GM20431 (cell line): ENCODE results near the gene OR2B3.
"Not testable (repeated sequence)": the region's sequence is repeated elsewhere in the genome, so short reads cannot be mapped to it uniquely, and the experiment has no call there.

Source experiments
- in situ Hi-C: fragments of 300-500 bp; cut with MseI, MboI; formaldehyde crosslinking; loops from one replicate; pipeline ENCODE4 v1.15.0; 2020; ENCODE audit warnings: low sequenced_read_pairs; ENCODE audit not compliant: unreplicated experiment

The OR2B3 gene, protein sequence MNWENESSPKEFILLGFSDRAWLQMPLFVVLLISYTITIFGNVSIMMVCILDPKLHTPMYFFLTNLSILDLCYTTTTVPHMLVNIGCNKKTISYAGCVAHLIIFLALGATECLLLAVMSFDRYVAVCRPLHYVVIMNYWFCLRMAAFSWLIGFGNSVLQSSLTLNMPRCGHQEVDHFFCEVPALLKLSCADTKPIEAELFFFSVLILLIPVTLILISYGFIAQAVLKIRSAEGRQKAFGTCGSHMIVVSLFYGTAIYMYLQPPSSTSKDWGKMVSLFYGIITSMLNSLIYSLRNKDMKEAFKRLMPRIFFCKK

DNA sequence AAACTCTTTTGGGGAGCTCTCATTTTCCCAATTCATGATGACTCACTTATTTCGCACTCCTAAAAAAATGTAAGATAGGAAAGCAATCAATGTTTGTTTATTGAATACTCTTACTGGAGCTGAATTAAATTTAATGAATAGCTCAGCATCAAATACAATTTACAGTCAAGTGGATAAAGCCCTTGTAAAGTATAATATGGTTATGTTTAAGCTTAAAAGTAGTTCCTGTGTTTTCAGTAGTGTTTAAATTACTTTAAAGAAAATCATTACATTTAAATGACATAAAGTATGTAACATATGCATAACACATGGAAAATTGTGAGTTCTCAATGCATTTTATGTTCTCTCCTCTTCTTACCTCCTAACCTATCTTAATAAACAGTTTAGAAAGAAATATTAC, at the start of gene OR2B3:
OR2B3 (minus strand) TSS at position 101 of the 400 bp plus-strand sequence; CDS start at position 36, 65 bp downstream.
- in situ Hi-C loops, result no loop called here

DNA sequence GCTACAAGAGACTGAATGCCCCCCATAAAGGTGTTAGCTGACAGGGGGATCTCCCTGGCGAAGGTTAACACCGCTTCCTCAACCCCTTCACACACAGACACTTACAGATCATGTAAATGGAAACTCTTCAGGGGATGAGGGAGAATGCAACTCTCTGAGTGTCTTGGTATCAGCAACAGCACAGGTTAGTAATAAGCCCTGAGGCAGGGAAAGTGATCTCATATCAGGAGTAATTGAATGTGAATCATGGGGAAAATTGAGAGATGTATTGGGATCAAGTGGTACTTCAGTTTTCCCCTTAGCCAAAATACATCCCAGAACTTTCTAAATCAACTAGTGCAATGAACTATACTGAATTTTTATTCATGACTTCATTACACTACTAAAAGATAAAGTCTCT, 44.6 kb upstream of the OR2B3 start:
- in situ Hi-C loops, result no loop called here

DNA sequence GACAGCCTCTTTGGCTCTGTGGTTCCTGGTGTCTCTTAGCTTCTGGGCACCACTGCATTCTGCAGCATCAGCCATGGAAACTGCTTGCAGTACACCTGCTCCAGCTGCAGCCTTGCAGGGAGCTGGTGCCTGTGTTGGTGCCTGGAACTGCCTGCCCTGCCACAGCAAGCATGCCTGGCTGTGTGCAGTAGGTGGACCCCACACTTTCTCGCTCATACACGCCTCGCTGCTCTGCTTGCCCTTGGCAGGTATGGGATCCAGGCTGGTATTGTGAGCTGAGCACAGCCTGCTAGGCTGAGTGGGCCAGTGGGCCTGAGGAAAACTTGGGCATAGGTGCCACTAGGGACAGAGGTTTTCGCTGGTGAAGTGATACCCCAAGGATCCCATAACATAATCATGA, 43.5 kb upstream of the OR2B3 start:
- in situ Hi-C loops, result no loop called here

DNA sequence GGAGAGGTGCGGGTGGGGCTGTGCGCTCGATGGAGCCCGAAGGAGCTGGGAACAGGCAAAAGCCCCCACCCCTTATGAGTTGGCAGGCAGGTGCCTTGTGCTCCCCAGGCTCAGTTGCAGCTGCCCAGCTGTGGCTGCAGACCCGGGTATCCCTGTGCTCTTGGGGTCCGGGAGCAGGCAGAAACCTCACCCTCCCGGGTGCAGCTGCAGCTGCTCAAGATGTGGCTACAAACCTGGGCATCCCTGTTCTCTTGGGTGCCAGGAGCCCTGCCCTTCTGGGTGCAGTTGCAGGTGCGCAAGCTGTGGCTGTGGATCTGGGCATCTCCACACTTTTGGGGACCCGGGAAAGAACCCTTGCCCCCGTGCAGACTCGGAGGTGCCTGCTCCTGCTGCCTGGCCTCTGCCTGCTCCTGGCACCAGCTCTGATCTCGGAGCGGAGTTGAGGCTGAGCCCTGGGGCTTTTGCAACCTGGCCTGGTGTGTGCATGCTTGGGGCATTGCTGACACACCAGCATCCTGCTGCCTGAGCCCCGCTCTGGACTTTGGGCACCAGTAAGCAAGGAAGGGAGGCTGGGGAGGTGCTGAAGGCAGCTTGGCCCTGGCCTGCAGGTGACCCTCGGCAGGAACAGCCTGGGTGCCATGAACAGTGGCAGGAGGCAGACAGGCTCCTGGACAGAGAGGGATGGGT, 42.4 kb upstream of the OR2B3 start:
- in situ Hi-C loops, result no loop called here

DNA sequence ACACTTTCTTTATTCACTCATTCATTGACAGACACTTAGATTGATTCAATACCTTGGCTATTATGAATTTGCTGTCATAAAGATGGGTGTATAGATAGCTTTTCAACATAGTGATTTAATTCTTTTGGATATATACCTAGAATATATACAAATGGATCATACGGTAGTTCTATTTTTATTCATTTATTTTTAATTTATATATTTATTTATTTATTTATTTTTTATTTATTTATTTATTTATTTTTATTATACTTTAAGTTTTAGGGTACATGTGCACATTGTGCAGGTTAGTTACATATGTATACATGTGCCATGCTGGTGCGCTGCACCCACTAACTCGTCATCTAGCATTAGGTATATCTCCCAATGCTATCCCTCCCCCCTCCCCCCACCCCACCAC, 27.9 kb upstream of the OR2B3 start:
- in situ Hi-C loops, result not testable (repeated sequence)

DNA sequence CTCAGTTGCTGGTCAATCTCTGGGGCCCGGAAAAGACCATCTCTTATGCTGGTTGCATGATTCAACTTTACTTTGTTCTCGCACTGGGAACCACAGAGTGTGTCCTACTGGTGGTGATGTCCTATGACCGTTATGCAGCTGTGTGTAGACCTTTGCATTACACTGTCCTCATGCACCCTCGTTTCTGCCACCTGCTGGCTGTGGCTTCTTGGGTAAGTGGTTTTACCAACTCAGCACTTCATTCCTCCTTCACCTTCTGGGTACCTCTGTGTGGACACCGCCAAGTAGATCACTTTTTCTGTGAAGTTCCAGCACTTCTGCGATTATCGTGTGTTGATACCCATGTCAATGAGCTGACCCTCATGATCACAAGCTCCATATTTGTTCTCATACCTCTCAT, 25.0 kb upstream of the OR2B3 start:
- in situ Hi-C loops, result no loop called here

DNA sequence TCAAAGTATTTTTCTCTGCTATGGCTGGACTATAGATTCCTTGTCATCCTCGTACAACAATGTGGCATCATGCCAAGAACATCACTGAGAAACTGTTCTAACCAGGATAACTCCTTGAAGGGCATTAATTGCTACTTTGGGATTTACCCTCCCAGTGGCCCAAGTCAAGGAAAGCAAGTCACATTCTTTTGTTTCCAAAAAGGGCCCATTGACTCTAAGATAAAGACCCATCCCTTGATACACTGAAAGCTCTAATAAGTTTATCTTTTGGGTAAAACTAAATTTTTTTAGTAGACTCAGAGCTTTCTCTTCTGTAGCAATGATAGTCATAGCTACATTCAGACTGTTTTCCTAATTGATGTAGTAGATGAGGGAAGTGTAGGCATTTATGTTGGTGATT, 20.6 kb upstream of the OR2B3 start, which contains the start of gene OR2J3:
OR2J3 (plus strand) TSS at position 301 of the 400 bp plus-strand sequence. CDS start 3,833 bp downstream, outside the sequence.
- in situ Hi-C loops, result no loop called here

DNA sequence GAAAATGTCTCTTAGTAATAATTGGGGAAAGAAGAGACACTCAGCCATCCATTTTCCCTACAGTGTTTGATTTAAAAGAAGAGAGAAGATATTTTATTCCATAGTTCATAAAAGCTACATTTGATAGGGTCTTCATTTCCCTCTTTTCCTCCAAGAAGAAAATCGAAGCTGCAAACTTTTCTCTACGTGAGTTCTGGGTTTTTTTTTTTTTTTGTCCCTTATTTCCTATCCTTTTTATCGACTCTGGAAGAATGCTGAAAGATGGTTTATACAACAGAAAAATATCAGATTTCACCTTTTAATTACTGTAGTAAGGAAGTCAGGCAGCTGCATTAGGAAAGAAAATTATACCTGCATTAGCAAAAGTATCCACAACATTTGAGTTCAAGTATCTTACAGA, 12.1 kb upstream of the OR2B3 start, which contains the start of gene OR2J1:
OR2J1 (plus strand) TSS at position 301 of the 400 bp plus-strand sequence. CDS start 1,453 bp downstream, outside the sequence.
- in situ Hi-C loops, result no loop called here

DNA sequence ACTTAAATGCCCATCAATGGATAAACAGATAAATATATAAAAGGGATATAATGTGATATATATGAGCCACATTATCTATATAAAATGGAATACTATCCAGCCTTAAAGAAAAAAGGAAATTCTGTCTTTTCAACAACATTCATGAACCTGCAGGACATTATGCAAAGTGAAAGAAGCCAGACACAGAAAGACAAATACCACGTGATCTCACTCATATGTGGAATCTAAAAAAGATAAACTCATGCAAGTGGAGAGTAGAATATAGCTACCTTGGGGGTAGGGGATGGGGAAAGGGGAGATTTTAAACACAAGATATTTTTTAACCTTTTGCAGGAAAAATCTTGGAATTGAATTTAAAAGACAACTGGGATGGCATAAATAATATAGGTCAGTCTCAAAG, 10.7 kb upstream of the OR2B3 start:
- in situ Hi-C loops, result no loop called here

DNA sequence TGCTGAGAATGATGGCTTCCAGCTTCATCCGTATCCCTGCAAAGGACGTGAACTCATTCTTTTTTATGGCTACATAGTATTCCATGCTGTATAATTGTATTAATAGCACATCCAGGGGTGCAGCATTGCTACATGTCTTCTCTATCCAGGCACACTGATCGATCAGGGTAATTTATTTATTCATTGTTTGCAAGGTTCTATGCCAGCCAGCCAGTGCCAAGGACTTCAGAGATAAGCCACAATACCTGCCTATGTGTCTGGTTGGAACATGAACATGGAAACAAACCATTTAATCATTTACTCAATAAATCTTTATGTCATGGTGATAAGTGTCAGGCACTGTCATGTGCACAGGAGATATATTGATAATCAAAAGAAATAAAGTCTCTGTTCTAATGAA, 5.8 kb upstream of the OR2B3 start:
- in situ Hi-C loops, result no loop called here

DNA sequence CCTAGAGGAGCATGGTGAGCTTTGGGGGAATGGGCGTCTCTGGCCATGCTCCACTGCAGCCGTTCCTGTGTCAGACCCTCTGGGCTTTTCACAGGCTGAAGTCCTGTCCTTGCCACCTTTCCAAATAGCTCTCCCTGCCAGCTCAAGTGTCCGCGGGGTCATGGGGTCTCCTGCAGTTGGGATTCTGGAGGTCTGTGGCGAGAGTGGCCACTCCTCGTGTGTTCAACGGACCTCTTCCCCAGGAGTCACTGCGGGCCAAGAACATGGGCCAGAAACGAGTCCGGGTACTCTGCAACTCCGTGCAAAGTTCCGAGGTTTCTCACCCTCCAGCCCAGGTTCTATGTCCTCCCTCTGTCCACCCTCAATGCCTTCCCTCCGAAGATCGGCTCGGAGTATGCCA, 4.7 kb downstream of the OR2B3 start:
- in situ Hi-C loops, result no loop called here

DNA sequence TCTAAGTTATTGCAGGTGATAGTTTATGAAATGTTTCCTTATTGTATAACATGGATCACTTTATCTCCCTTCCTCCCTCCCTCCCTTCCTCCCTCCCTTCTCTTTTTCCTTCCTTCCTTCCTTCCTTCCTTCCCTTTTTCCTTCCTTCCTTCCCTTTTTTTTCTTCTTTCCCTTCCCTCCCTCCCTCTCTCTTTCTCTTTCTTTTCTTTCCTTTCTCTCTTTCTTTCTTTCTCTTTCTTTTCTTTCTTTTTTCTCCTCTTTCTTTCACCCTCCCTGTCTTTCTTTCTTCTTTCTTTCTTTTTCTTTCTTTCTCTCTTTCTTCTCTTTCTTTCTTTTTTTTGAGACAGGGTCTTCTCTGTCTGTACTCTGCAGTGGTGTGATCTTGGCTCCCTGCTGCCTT, 5.8 kb downstream of the OR2B3 start:
- in situ Hi-C loops, result no loop called here

DNA sequence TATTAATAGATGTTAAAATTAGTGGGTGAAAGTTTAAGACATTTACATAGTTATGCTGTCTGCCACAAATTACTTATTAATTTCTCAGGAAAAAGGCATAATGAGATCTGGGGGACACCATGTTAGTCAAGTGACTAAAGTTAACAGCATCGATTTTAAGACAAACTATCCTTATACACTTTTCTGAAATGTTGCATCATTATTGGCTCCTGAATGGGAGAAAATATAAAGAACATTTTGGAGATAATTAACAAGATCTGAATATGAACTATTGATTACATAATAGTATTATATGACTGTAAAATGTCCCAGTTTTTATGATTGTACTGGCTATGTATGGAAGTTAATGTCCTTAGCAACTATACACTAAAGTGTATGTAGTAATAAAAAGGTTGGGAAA, 7.9 kb downstream of the OR2B3 start:
- in situ Hi-C loops, result no loop called here

DNA sequence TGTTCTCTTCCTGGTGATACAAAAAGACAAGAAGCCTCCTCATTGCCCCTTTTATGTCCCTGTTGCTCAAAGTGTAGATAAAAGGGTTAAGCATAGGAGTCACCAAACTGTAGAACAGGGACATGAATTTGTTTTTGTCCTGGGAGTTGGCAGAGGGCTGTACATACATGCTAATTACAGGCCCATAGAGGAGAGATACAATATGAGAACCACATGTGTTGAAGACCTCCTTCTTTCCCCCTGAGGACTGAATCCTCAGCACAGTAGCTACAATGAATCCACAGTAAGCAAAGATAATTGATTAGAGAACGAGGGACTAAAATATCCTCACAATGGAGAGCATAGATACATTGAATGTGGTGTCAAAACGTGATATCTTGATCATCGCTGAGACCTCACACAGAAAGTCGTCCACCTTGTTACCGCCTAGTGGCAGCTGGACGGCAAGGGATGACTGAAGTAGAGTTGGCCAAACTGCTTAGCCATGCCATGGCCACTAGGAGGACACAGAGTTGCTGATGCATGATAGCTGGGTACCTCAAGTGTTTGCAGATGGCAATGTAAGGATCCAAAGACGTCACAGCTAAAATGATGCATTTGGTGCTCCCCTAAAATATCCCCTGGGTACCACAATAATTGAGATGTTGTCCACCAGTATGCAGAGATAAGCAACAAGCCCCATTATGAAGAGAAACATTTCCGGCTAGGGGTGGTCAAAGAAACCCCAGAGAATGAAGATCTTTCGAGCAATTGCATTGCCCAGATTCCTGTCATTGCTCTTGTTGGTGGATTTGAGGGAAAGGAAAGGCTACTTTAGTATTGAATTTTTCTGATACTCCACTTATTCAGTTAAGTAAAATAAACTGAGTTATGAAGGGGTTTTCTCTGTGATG, 15.0 kb downstream of the OR2B3 start:
- in situ Hi-C loops, result no loop called here

DNA sequence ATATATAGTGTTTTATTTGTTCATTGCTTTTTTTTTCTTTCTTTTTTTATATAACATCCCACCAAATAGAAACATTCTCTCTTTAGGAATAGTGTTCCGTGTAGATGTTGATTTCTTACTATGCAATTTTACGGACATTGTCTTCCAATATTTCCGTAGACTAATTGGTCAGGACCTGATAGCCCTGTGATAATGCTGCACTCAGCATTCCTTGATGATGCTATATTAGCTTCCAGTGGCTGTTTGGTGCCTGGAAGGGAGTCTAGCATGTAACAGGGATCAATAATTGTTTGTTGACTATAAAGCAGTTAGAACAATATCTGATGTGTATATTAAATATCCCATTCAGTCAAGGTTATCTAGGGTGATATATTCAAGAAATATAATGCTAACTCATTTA, 35.4 kb downstream of the OR2B3 start:
- in situ Hi-C loops, result no loop called here

DNA sequence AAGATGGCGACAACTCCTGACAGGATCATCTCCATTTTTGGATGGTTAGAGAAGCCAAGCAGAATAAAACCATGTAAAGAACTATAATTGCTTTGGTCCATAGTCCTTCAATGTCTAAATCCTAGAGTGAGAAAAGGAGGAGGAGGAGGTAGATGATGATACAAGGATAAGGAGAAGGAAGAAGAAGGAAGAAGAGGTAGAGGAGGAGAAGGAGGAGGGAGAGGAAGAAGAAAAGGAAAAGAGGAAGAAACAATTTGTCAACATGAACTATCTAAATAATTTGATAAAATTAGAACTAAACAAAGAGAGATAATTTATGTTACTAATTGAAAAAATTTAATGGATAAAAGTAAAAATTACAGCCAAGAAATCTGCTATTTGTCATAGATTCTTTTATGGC, 42.0 kb downstream of the OR2B3 start, which contains the start of gene OR2W1:
OR2W1 (minus strand) TSS at position 101 of the 400 bp plus-strand sequence; CDS start at position 101, 0 bp downstream.
- in situ Hi-C loops, result no loop called here
